ENCODE results near the gene GET3.
A peak's percentile ranks its signal among the peaks of the same experiment; 100 is the strongest.

The GET3 gene

GRCh38 chr19:12784871-12785430, 47.7 kb downstream of the GET3 start:
- DNase-seq (ENCODE audit: insufficient read length, low spot score) = no peak
- TF ChIP-seq POLR2A (IDR thresholded peaks at IDR 0.05; ENCODE audit: low read depth, low read length) (0 out of 2 replicates have a peak, but pooled peaks have one; percentile 24), POU2F2 (IDR thresholded peaks at IDR 0.05; ENCODE audit: low read depth, low read length) (no peak)
- FAIRE-seq = peak; percentile 81

GRCh38 chr19:12785431-12786031, 48.2 kb downstream of the GET3 start:
- TF ChIP-seq POLR2AphosphoS5 (IDR thresholded peaks at IDR 0.05; ENCODE audit: low read depth, low read length) = no peak
- no peak for TF ChIP-seq PAX5 (IDR thresholded peaks at IDR 0.05; ENCODE audit: insufficient read depth, low read length, severe bottlenecking)
- TF ChIP-seq POLR2A (IDR thresholded peaks at IDR 0.05; ENCODE audit: low read depth, low read length) = no peak
- no peak for TF ChIP-seq POU2F2 (IDR thresholded peaks at IDR 0.05; ENCODE audit: low read depth, low read length)
- TF ChIP-seq SPI1 (IDR thresholded peaks at IDR 0.05; ENCODE audit: low read depth, low read length) = peak; percentile 79
- DNase-seq (ENCODE audit: insufficient read length, low spot score) (no peak), FAIRE-seq (no peak)

- FAIRE-seq (no peak), DNase-seq (ENCODE audit: insufficient read length, low spot score) (no peak)
- no peak for TF ChIP-seq POU2F2 (IDR thresholded peaks at IDR 0.05; ENCODE audit: low read depth, low read length)
- TF ChIP-seq PAX5 (IDR thresholded peaks at IDR 0.05; ENCODE audit: insufficient read depth, low read length, severe bottlenecking) = no peak
- TF ChIP-seq TAF1 (IDR thresholded peaks at IDR 0.05; ENCODE audit: low read depth, low read length) = no peak
- no peak for TF ChIP-seq POLR2AphosphoS5 (IDR thresholded peaks at IDR 0.05; ENCODE audit: low read depth, low read length)
- TF ChIP-seq SPI1 (IDR thresholded peaks at IDR 0.05; ENCODE audit: low read depth, low read length) = 0 out of 2 replicates have a peak, but pooled peaks have one; percentile 2
Observed at GRCh38 chr19:12786141-12786870, 49.0 kb downstream of the GET3 start.

- no peak for TF ChIP-seq POU2F2 (IDR thresholded peaks at IDR 0.05; ENCODE audit: low read depth, low read length)
- no peak for TF ChIP-seq POLR2AphosphoS5 (IDR thresholded peaks at IDR 0.05; ENCODE audit: low read depth, low read length)
- no peak for TF ChIP-seq SPI1 (IDR thresholded peaks at IDR 0.05; ENCODE audit: low read depth, low read length)
Observed at GRCh38 chr19:12786952-12787351, 49.7 kb downstream of the GET3 start.

GRCh38 chr19:12787458-12787857, 50.2 kb downstream of the GET3 start:
- FAIRE-seq (no peak), DNase-seq (ENCODE audit: insufficient read length, low spot score) (no peak)
- TF ChIP-seq POLR2AphosphoS5 (IDR thresholded peaks at IDR 0.05; ENCODE audit: low read depth, low read length) = no peak
- no peak for TF ChIP-seq PAX5 (IDR thresholded peaks at IDR 0.05; ENCODE audit: insufficient read depth, low read length, severe bottlenecking)
- TF ChIP-seq SPI1 (IDR thresholded peaks at IDR 0.05; ENCODE audit: low read depth, low read length) = no peak
- no peak for TF ChIP-seq TAF1 (IDR thresholded peaks at IDR 0.05; ENCODE audit: low read depth, low read length)
- no peak for TF ChIP-seq POU2F2 (IDR thresholded peaks at IDR 0.05; ENCODE audit: low read depth, low read length)
- TF ChIP-seq POLR2A (IDR thresholded peaks at IDR 0.05; ENCODE audit: low read depth, low read length) = no peak

More at GRCh38 chr19:12786952-12787351, 49.7 kb downstream of the GET3 start:
- DNase-seq (ENCODE audit: insufficient read length, low spot score) (no peak), FAIRE-seq (no peak)

GRCh38 chr19:12788042-12788681, 50.9 kb downstream of the GET3 start:
- no peak for FAIRE-seq
- DNase-seq (ENCODE audit: insufficient read length, low spot score) = no peak
- TF ChIP-seq SPI1 (IDR thresholded peaks at IDR 0.05; ENCODE audit: low read depth, low read length) = no peak
- TF ChIP-seq POLR2AphosphoS5 (IDR thresholded peaks at IDR 0.05; ENCODE audit: low read depth, low read length) = no peak
- peak; percentile 7; the same call in 1 of the 2 replicates for TF ChIP-seq POLR2A (IDR thresholded peaks at IDR 0.05; ENCODE audit: low read depth, low read length)
- no peak for TF ChIP-seq POU2F2 (IDR thresholded peaks at IDR 0.05; ENCODE audit: low read depth, low read length)
- no peak for TF ChIP-seq PAX5 (IDR thresholded peaks at IDR 0.05; ENCODE audit: insufficient read depth, low read length, severe bottlenecking)
- no peak for TF ChIP-seq TAF1 (IDR thresholded peaks at IDR 0.05; ENCODE audit: low read depth, low read length)

- TF ChIP-seq SPI1 (IDR thresholded peaks at IDR 0.05; ENCODE audit: low read depth, low read length) (peak; percentile 42; the same call in 1 of the 2 replicates), PAX5 (IDR thresholded peaks at IDR 0.05; ENCODE audit: insufficient read depth, low read length, severe bottlenecking) (peak; percentile 6), POU2F2 (IDR thresholded peaks at IDR 0.05; ENCODE audit: low read depth, low read length) (peak; percentile 78), TAF1 (IDR thresholded peaks at IDR 0.05; ENCODE audit: low read depth, low read length) (peak; percentile 36; the same call in 1 of the 2 replicates), POLR2AphosphoS5 (IDR thresholded peaks at IDR 0.05; ENCODE audit: low read depth, low read length) (peak; percentile 65; the same call in 1 of the 2 replicates), POLR2A (IDR thresholded peaks at IDR 0.05; ENCODE audit: low read depth, low read length) (peak; percentile 9; the same call in 1 of the 2 replicates)
- no peak for DNase-seq (ENCODE audit: insufficient read length, low spot score)
- peak; percentile 58 for FAIRE-seq
Observed at GRCh38 chr19:12788682-12789097, 51.4 kb downstream of the GET3 start.

- DNase-seq (ENCODE audit: insufficient read length, low spot score) (no peak), FAIRE-seq (no peak)
- TF ChIP-seq SPI1 (IDR thresholded peaks at IDR 0.05; ENCODE audit: low read depth, low read length) (no peak), TAF1 (IDR thresholded peaks at IDR 0.05; ENCODE audit: low read depth, low read length) (0 out of 2 replicates have a peak, but pooled peaks have one; percentile 9)
Observed at GRCh38 chr19:12789098-12789903, 52.0 kb downstream of the GET3 start.
